NCI-H510A treated with DMSO at 0.1 percent for 48 hours (cell line): Measurements from ENCODE around the gene TNNT3.
"Not testable (repeated sequence)": the region's sequence is repeated elsewhere in the genome, so short reads cannot be mapped to it uniquely, and the experiment has no call there.

Experiments used
- DNase-seq: peaks from one replicate; lab custom pipeline; 2025; lab: John Stamatoyannopoulos, UW

Gene TNNT3

GRCh38 chr11:1881442-1882264 is 37.9 kb upstream of the TNNT3 start:
- DNase-seq: no peak

GRCh38 chr11:1882265-1883238 is 37.0 kb upstream of the TNNT3 start:
- DNase-seq: peak; percentile 23

- no peak for DNase-seq
These were observed 35.9 kb upstream of the TNNT3 start for GRCh38 chr11:1883346-1884302.

- no peak for DNase-seq
These were observed 35.2 kb upstream of the TNNT3 start for GRCh38 chr11:1884303-1884700.

GRCh38 chr11:1886551-1886950 is 33.0 kb upstream of the TNNT3 start:
- not testable (repeated sequence) for DNase-seq

GRCh38 chr11:1887451-1888346 is 31.8 kb upstream of the TNNT3 start:
- no peak for DNase-seq

- no peak for DNase-seq
These were observed 31.2 kb upstream of the TNNT3 start for GRCh38 chr11:1888347-1888753.

- DNase-seq: no peak
These were observed 30.7 kb upstream of the TNNT3 start for GRCh38 chr11:1888811-1889210.

GRCh38 chr11:1889224-1889930 is 30.1 kb upstream of the TNNT3 start:
- DNase-seq: no peak

GRCh38 chr11:1889941-1890855 is 29.3 kb upstream of the TNNT3 start:
- DNase-seq: no peak

- DNase-seq: no peak
These were observed 28.4 kb upstream of the TNNT3 start for GRCh38 chr11:1890856-1891830.

- DNase-seq: no peak
These were observed 27.7 kb upstream of the TNNT3 start, which contains the start of gene PRR33 for GRCh38 chr11:1891831-1892115. PRR33 (minus strand) TSS chr11:1891895; CDS start chr11:1890584, 1,311 bp downstream.

- DNase-seq: no peak
These were observed 27.4 kb upstream of the TNNT3 start for GRCh38 chr11:1892116-1892515.

- no peak for DNase-seq
These were observed 26.9 kb upstream of the TNNT3 start for GRCh38 chr11:1892558-1892957.

GRCh38 chr11:1893581-1894359 is 25.7 kb upstream of the TNNT3 start:
- no peak for DNase-seq

- no peak for DNase-seq
These were observed 24.7 kb upstream of the TNNT3 start for GRCh38 chr11:1894759-1895158.

- no peak for DNase-seq
These were observed 23.0 kb upstream of the TNNT3 start for GRCh38 chr11:1896468-1896867.
